NB4 (cell line): Measurements from ENCODE around the gene SCT.

Source experiments
- DNase-seq: peaks from one replicate; pipeline ENCODE4 v3.0.0; 2010; ENCODE audit warnings: low read depth
- H3K4me3 ChIP-seq: one replicate; pipeline ENCODE4 v1.5.1; 2011; ENCODE audit warnings: mild to moderate bottlenecking, low read depth, low read length, moderate library complexity
- CTCF ChIP-seq: IDR thresholded peaks from one replicate; pipeline ENCODE4 v1.5.1; 2012; ENCODE audit warnings: low read depth, low read length
- MAX ChIP-seq: IDR thresholded peaks from 2 replicates; pipeline ENCODE4 v1.6.1; 2011; ENCODE audit warnings: low read depth, low read length
- MYC ChIP-seq: IDR thresholded peaks from 2 replicates; pipeline ENCODE4 v1.6.1; 2011; ENCODE audit warnings: low read depth, low read length
- POLR2A ChIP-seq: IDR thresholded peaks from 2 replicates; pipeline ENCODE4 v1.6.1; 2011; ENCODE audit warnings: mild to moderate bottlenecking; ENCODE audit not compliant: insufficient read length; ENCODE audit errors: extremely low read depth

Gene SCT

GRCh38 chr11:616320-617198, 10.4 kb downstream of the SCT start:
- DNase-seq, result no peak
- peak overlapping the region; percentile 25 for H3K4me3 ChIP-seq
- no peak for TF ChIP-seq POLR2A
- no peak for TF ChIP-seq MYC
- no peak for TF ChIP-seq MAX
- TF ChIP-seq CTCF, result no peak

GRCh38 chr11:615504-616319, 11.3 kb downstream of the SCT start, which contains the start of gene IRF7:
IRF7 (minus strand) TSS chr11:615950; CDS start chr11:615364, 586 bp downstream.
- peak within 1 kb of the TSS; percentile 60 for H3K4me3 ChIP-seq
- DNase-seq, result peak; percentile 98
- TF ChIP-seq CTCF (no peak), MAX (0 out of 2 replicates have a peak, but pooled peaks have one; percentile 15), POLR2A (peak; percentile 49), MYC (peak; percentile 30; the same call in 1 of the 2 replicates)

- H3K4me3 ChIP-seq, result peak overlapping the region; percentile 60
- TF ChIP-seq MYC (no peak), MAX (no peak), CTCF (no peak)
- DNase-seq, result no peak
Observed at GRCh38 chr11:614623-615503, 12.1 kb downstream of the SCT start.

- no peak for DNase-seq
- H3K4me3 ChIP-seq, result no peak overlapping the region
- TF ChIP-seq CTCF (no peak), MYC (no peak), POLR2A (no peak), MAX (no peak)
Observed at GRCh38 chr11:614021-614622, 12.9 kb downstream of the SCT start.

- TF ChIP-seq POLR2A, result no peak
- H3K4me3 ChIP-seq, result no peak overlapping the region
- peak; percentile 70 for DNase-seq
Observed at GRCh38 chr11:613369-613968, 13.5 kb downstream of the SCT start.
